ENCODE results near the gene RNU7-1. TPM values are rescaled to one million over a fixed set of nuclear protein-coding genes. Genes with fewer than 3 reads are reported as not detected.
A peak's percentile ranks its signal among the peaks of the same experiment; 100 is the strongest.

RNU7-1 gene
- total and polyA plus RNA-seq, 2 experiments from 2014 or later = not detected

- H4K20me1 ChIP-seq (ENCODE audit: insufficient read depth) = peaks cover 14% of the 10 kb centered on the region; the same call in 1 of the 2 replicates
- peaks cover 19% of the 10 kb centered on the region for H3K4me1 ChIP-seq (ENCODE audit: insufficient read depth)
- H2AFZ ChIP-seq = no peak overlapping the region
- H3K9ac ChIP-seq = peak overlapping the region; percentile 30; the same call in 1 of the 2 replicates
- H3K9me2 ChIP-seq (ENCODE audit: insufficient read depth) = no peaks in the 10 kb centered on the region
- WGBS, 2 experiments (ENCODE audit: low coverage in 1 of 2, low lambda C conversion rate in 2 of 2, missing lambda C conversion rate in 2 of 2) = 34 to 52% methylated on average over 8 to 14 of the region's 14 CpGs
- H3K4me3 ChIP-seq = no peak overlapping the region
- H3K27ac ChIP-seq = peak overlapping the region; percentile 35
- no peaks in the 10 kb centered on the region for H3K27me3 ChIP-seq (replicated peaks; ENCODE audit: insufficient read depth)
- TF ChIP-seq EZH2phosphoT487 (IDR thresholded peaks at IDR 0.05; ENCODE audit: insufficient read depth, low read depth) (no peak), EZH2 (IDR thresholded peaks at IDR 0.05; ENCODE audit: insufficient read depth, poor library complexity, severe bottlenecking) (no peak)
- no peaks in the 10 kb centered on the region for H3K9me3 ChIP-seq (ENCODE audit: low read depth)
- H3K4me2 ChIP-seq (ENCODE audit: unreplicated experiment) = no peak overlapping the region
- peaks cover 18% of the 10 kb centered on the region; the same call in 1 of the 2 replicates for H3K36me3 ChIP-seq (ENCODE audit: low read depth)
- peaks cover 62% of the 10 kb centered on the region for H3K79me2 ChIP-seq (ENCODE audit: insufficient read depth)
- H3F3A ChIP-seq (ENCODE audit: insufficient read depth) = peaks cover 62% of the 10 kb centered on the region
- in situ Hi-C loops (cut with MboI) = no loop called here
- DNase-seq = peak; percentile 55
Measured at GRCh38 chr12:6935371-6936193, 8.0 kb upstream of the RNU7-1 start.

- DNase-seq = no peak
- Histone ChIP-seq H3F3A (ENCODE audit: insufficient read depth) (peaks cover 64% of the 10 kb centered on the region), H3K9me2 (ENCODE audit: insufficient read depth) (no peaks in the 10 kb centered on the region)
Measured at GRCh38 chr12:6936194-6936635, 7.4 kb upstream of the RNU7-1 start.

GRCh38 chr12:6936636-6937480, 6.8 kb upstream of the RNU7-1 start:
- Histone ChIP-seq H3K4me3 (peak overlapping the region; percentile 79), H3K4me1 (ENCODE audit: insufficient read depth) (peaks cover 15% of the 10 kb centered on the region; the same call in 1 of the 2 replicates), H3K9me3 (ENCODE audit: low read depth) (no peaks in the 10 kb centered on the region), H3F3A (ENCODE audit: insufficient read depth) (peaks cover 67% of the 10 kb centered on the region), H3K4me2 (ENCODE audit: unreplicated experiment) (peak overlapping the region; percentile 92), H3K9ac (peak overlapping the region; percentile 91), H3K9me2 (ENCODE audit: insufficient read depth) (no peaks in the 10 kb centered on the region), H3K27me3 (replicated peaks; ENCODE audit: insufficient read depth) (no peaks in the 10 kb centered on the region), H3K79me2 (ENCODE audit: insufficient read depth) (peaks cover 49% of the 10 kb centered on the region), H3K27ac (peak overlapping the region; percentile 62), H2AFZ (no peak overlapping the region), H3K36me3 (ENCODE audit: low read depth) (peaks cover 18% of the 10 kb centered on the region; the same call in 1 of the 2 replicates), H4K20me1 (ENCODE audit: insufficient read depth) (peaks cover 7% of the 10 kb centered on the region; the same call in 1 of the 2 replicates)
- 31 to 45% methylated on average over 12 to 36 of the region's 36 CpGs for WGBS, 2 experiments (ENCODE audit: low coverage in 1 of 2, low lambda C conversion rate in 2 of 2, missing lambda C conversion rate in 2 of 2)
- in situ Hi-C loops (cut with MboI) = no loop called here
- TF ChIP-seq EZH2phosphoT487 (IDR thresholded peaks at IDR 0.05; ENCODE audit: insufficient read depth, low read depth) (no peak), EZH2 (IDR thresholded peaks at IDR 0.05; ENCODE audit: insufficient read depth, poor library complexity, severe bottlenecking) (no peak)
- no peak for DNase-seq

More at GRCh38 chr12:6936194-6936635, 7.4 kb upstream of the RNU7-1 start:
- H3K79me2 ChIP-seq (ENCODE audit: insufficient read depth) = peaks cover 55% of the 10 kb centered on the region
- peak overlapping the region; percentile 91; the same call in 1 of the 2 replicates for H3K9ac ChIP-seq
- H3K4me2 ChIP-seq (ENCODE audit: unreplicated experiment) = no peak overlapping the region
- H3K9me3 ChIP-seq (ENCODE audit: low read depth) = no peaks in the 10 kb centered on the region
- peaks cover 15% of the 10 kb centered on the region; the same call in 1 of the 2 replicates for H3K4me1 ChIP-seq (ENCODE audit: insufficient read depth)
- peaks cover 18% of the 10 kb centered on the region; the same call in 1 of the 2 replicates for H3K36me3 ChIP-seq (ENCODE audit: low read depth)
- H2AFZ ChIP-seq = no peak overlapping the region
- no peaks in the 10 kb centered on the region for H3K27me3 ChIP-seq (replicated peaks; ENCODE audit: insufficient read depth)
- H3K27ac ChIP-seq = no peak overlapping the region
- in situ Hi-C loops (cut with MboI) = no loop called here
- 93 to 99% methylated on average over 3 of the region's 3 CpGs for WGBS, 2 experiments (ENCODE audit: low coverage in 1 of 2, low lambda C conversion rate in 2 of 2, missing lambda C conversion rate in 2 of 2)
- peaks cover 9% of the 10 kb centered on the region; the same call in 1 of the 2 replicates for H4K20me1 ChIP-seq (ENCODE audit: insufficient read depth)
- H3K4me3 ChIP-seq = no peak overlapping the region
- TF ChIP-seq EZH2phosphoT487 (IDR thresholded peaks at IDR 0.05; ENCODE audit: insufficient read depth, low read depth) (no peak), EZH2 (IDR thresholded peaks at IDR 0.05; ENCODE audit: insufficient read depth, poor library complexity, severe bottlenecking) (no peak)
